ENCODE measurements around the gene EFNA4. TPM values are rescaled to one million over a fixed set of nuclear protein-coding genes. Genes with fewer than 3 reads are reported as not detected.

EFNA4 gene
- total and polyA plus RNA-seq, 2 of the 8 experiments (the other 6 are each of a cell fraction or from before 2014, with no cell fraction given) = 21.9 to 23.9 TPM

DNA sequence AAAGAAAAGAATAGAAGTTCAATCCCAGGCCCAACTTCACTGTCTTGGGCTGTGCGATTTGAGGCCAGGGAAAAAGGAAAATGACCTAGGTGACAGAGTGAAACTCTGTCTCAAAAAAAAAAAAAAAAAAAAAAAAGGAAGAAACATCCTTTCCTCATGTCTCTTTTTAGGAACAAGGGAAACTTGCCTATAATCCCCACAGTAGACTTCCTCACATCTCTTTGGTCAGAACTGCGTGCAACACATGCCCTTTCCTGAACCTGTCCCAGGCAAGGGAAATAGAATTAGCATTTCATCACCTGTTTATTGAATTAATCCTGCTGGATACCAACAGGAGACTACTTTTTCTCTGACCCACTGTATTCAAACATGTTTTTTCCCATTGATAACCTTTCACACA lies 27.6 kb upstream of the EFNA4 start:
- DNase-seq (ENCODE audit: low read depth in 1 of 2, low spot score in 2 of 2) (no peak), FAIRE-seq (no peak)
- Histone ChIP-seq H2BK12ac (ENCODE audit: low read depth, low read length) (no peak overlapping the region), H3K23me2 (ENCODE audit: low read depth, low read length) (no peaks in the 10 kb centered on the region), H4K5ac (ENCODE audit: insufficient read length, low read depth, low read length) (no peak overlapping the region), H3K18ac (ENCODE audit: extremely low read depth, low read length) (no peak overlapping the region), H3K36me3 (ENCODE audit: control insufficient read depth in 2 of 4, insufficient read depth in 4 of 4, low read length in 3 of 4) (no peaks in the 10 kb centered on the region), H2BK5ac (ENCODE audit: low read depth, low read length) (no peak overlapping the region), H3K4me2 (ENCODE audit: insufficient read depth in 1 of 2, low read depth in 2 of 2, low read length in 2 of 2) (no peak overlapping the region), H2AFZ (ENCODE audit: low read length) (no peak overlapping the region), H3K9ac (replicated peaks in 1 of 4; ENCODE audit: extremely low read depth in 1 of 4, low read depth in 3 of 4, low read length in 3 of 4) (no peak overlapping the region), H3K4me3 (ENCODE audit: extremely low read depth in 1 of 4, insufficient read depth in 2 of 4, low read depth in 3 of 4, low read length in 4 of 4) (no peak overlapping the region), H3K23ac (ENCODE audit: insufficient read length) (no peak overlapping the region), H3K79me1 (ENCODE audit: low read depth, low read length) (no peaks in the 10 kb centered on the region), H3K14ac (ENCODE audit: insufficient read length) (no peak overlapping the region), H2AK5ac (ENCODE audit: low read depth, low read length) (no peak overlapping the region), H3K79me2 (ENCODE audit: control insufficient read depth in 1 of 2, insufficient read depth in 2 of 2, low read length in 2 of 2) (no peaks in the 10 kb centered on the region), H2BK15ac (ENCODE audit: low read length) (no peak overlapping the region), H3K4me1 (replicated peaks in 1 of 4; ENCODE audit: control insufficient read depth in 3 of 4, insufficient read depth in 4 of 4, low read length in 3 of 4) (no peaks in the 10 kb centered on the region), H4K91ac (replicated peaks; ENCODE audit: insufficient read length, low read length) (no peak overlapping the region), H3K9me3 (ENCODE audit: insufficient read depth in 2 of 2, low read depth in 1 of 2, low read length in 1 of 2) (no peaks in the 10 kb centered on the region), H2BK20ac (ENCODE audit: low read length) (no peak overlapping the region), H2BK120ac (replicated peaks; ENCODE audit: low read depth, low read length) (no peak overlapping the region), H4K8ac (ENCODE audit: extremely low read depth, insufficient read depth, low read length) (no peak overlapping the region), H4K20me1 (replicated peaks in 1 of 2; ENCODE audit: control insufficient read depth in 1 of 2, insufficient read depth in 2 of 2, low read length in 2 of 2) (no peaks in the 10 kb centered on the region), H3K27me3 (replicated peaks in 1 of 4; ENCODE audit: control insufficient read depth in 3 of 4, extremely low read depth in 1 of 4, insufficient read depth in 3 of 4, low read length in 3 of 4) (peaks cover 0 to 2% (median 0%) of the 10 kb centered on the region in 4 experiments; a peak in 2 of 7 replicates), H3K27ac (ENCODE audit: low read depth, low read length) (no peak overlapping the region), H3K4ac (replicated peaks; ENCODE audit: insufficient read length, low read depth, low read length) (no peak overlapping the region), H3K56ac (replicated peaks; ENCODE audit: insufficient read length, low read depth, low read length) (no peak overlapping the region)
- POLR2A ChIA-PET (ENCODE audit: partially characterized antibody) = interaction anchor here (8.8 kb wide), 1 partner anchor 16 kb away, joined by 60 read pairs; no protein-coding TSS in a partner anchor
- TF ChIP-seq CBX8 (IDR thresholded peaks at IDR 0.05; ENCODE audit: borderline replicate concordance, low read depth, low read length) = no peak
- 74% methylated on average over 2 of the region's 2 CpGs; no CpG with 5 or more reads in 1 of the 2 experiments for WGBS, 2 experiments (ENCODE audit: extremely low coverage in 1 of 2, insufficient coverage in 1 of 2, insufficient read length in 1 of 2, insufficient replicate concordance in 2 of 2, low coverage in 1 of 2, low lambda C conversion rate in 2 of 2, missing lambda C conversion rate in 1 of 2)
- CTCF ChIA-PET (ENCODE audit: partially characterized antibody) = interaction anchor here (1.2 to 20.3 kb wide), 3 partner anchors 8 to 21 kb away, joined by 3 to 354 read pairs (median 76); no protein-coding TSS in a partner anchor

All from H1 (cell line).